GM21528 (cell line): Measurements from ENCODE around the gene CNGA4.

Experiments used
- ATAC-seq: cut with Tn5 transposase; IDR thresholded peaks from one replicate; pipeline ENCODE4 v1.9.1; 2021; ENCODE audit warnings: mild to moderate bottlenecking, moderate library complexity; ENCODE audit not compliant: unreplicated experiment, low FRiP score

The CNGA4 gene

GRCh38 chr11:6238902-6239301 is at the start of gene CNGA4:
Gene CNGA4 (plus strand): TSS chr11:6239089. CDS start chr11:6239207, 118 bp downstream.
- ATAC-seq: no peak

DNA sequence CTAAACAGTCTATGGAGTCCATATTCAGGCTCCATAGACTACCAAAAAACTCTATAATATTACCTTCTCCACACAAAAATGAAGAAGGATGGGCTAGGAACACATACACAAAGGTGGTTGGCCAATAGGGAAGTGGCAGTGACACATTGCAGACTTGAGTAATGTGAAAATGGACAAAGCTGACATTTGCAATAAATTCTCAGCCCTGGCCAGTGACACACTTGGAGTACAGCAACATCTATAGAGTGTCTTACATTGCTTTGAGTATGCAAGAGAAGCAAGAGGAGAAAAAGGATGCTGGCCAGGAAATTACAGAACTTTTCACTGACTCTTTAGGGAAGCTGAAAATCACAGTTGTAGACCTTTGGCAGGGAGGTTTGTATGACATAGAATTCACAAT is 47.1 kb upstream of the CNGA4 start:
- ATAC-seq: no peak

GRCh38 chr11:6194065-6194581 is 44.8 kb upstream of the CNGA4 start:
- ATAC-seq: no peak

GRCh38 chr11:6196396-6196795 is 42.5 kb upstream of the CNGA4 start:
- no peak for ATAC-seq

DNA sequence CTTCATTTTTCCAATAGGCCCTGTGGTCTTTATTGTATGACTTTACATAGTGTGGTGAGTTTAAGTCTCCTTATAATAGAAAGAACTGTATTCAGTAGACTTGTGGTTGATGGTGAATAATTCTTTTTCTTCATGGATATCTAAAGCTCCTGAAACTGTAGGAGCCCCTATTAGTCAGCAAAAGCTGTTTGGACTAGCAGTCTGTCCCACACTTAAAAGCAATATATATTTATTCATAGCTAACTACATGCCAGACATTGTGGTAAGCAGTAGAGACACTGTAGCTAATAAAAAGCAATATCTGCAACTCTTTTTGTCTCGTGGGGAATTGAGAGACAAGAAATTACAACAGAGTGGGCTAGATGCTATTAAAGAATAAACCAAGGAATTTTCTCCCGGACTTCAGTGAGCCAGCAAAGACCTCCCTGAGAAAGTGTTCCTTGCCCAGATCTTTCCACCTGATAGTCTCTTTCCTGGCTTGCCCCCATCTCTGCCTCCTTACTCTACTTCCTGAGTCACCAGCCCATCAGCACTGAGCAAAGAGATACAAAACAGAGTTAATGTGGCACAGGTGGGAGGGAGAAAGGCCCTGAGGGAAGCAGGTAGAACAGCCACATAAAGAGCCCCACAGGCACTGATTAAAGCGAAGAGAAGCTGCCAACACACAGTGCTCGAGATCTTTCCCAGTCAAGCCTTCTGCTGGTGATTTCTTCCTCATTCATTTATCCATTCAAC is 41.3 kb upstream of the CNGA4 start:
- ATAC-seq: no peak

- ATAC-seq: no peak
Measured at GRCh38 chr11:6199174-6199810, 39.6 kb upstream of the CNGA4 start, which contains the start of gene OR52W1. Gene OR52W1 (plus strand): TSS chr11:6199224. CDS start chr11:6199224, 0 bp downstream.

GRCh38 chr11:6200975-6201374 is 37.9 kb upstream of the CNGA4 start:
- no peak for ATAC-seq

DNA sequence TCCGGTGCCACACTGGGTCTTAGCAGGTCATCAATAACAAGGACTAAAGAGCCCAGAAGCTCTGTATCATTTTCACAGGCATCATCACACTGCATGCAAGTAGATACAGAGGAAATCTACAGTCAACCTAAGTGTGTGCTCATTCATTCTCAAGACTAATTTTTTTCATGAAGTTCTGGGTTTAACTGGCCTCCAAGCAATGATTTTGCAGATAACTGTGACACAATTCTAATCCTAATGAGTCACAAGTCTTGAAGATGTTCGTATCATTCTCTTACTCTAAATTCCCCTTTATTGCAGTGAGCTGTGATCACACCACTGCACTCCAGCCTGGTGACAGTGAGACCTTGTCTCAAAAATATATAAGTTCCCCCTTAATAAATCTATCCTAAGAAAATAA is 37.4 kb upstream of the CNGA4 start:
- no peak for ATAC-seq

GRCh38 chr11:6202041-6202440 is 36.8 kb upstream of the CNGA4 start:
- no peak for ATAC-seq

GRCh38 chr11:6203327-6203726 is 35.6 kb upstream of the CNGA4 start:
- ATAC-seq: peak; percentile 84

GRCh38 chr11:6204706-6205105 is 34.2 kb upstream of the CNGA4 start:
- ATAC-seq: no peak

DNA sequence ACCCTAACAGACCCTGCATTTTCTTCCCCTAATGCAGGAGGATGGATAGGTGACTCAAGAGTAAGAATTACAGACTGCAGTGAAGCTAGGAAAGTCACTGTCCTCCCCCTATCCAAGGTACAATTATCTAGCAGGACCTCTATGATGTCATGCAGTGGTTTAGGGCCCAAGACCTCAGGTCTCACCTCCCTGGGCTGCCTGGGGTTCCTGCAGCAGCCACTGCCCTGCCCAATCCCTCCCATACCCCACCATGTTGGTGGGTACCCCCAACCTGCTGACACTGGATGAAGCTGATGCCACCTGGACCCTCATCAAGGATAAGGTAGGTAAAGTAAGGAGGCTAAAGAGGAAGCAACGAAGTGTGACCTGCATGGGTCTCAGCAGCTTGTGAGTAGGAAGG is 33.5 kb upstream of the CNGA4 start, which contains the start of gene C11orf42:
Gene C11orf42 (plus strand): TSS at position 192 of the 400 bp plus-strand sequence. CDS start 59 bp downstream, at position 251.
- no peak for ATAC-seq

DNA sequence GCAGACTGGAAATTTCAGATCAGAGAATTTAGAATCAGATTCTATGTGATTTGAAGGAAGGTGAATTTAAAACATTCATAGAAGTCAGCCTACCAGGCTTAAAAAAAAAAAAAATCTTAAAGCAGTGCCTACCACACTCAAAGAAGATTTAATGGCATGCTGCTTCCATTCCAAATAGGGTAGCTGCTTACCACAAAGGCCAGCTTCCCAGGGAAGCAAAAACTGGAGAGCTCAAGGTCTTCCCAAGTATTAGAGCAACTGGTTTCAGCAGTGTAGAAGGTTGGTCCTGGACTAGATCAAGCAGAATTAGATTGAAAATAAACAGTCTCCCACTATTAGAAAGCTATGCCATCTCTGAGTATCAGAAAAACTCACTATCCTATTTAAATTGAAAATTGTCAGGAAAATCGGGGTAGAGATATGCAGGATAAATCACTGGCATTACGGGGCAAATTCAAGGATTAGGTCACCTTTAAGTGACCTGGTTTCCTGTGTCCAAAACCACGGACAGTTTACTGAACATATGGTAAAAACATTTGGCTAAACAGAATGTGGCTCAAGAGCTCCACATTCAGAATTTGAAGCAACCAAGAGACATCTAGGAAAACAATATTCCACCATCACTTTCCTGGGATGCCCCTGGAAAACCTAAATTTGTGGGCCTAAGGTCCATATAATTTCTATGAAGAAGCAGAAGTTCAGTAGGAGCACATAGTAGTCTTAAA is 32.3 kb upstream of the CNGA4 start:
- ATAC-seq: no peak

DNA sequence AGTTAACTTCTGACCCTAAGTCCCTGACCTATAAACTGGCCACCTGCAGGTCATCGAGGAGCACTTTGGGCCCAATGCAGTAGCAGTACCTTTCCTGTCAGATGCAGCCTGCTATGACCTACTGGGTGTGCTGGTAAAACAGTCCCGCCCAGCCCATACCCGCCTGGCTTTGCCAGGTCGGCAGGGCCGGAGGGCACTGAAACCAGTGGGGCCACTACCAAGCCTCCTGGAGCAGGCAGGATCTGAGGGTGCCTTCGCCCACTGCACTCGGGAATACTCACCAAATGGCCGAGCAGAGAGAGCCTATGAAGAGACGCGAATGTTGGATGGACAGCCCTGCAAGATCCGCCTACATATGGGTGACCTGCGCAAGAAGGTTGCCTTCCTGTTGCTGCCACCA is 29.1 kb upstream of the CNGA4 start:
- ATAC-seq: no peak

DNA sequence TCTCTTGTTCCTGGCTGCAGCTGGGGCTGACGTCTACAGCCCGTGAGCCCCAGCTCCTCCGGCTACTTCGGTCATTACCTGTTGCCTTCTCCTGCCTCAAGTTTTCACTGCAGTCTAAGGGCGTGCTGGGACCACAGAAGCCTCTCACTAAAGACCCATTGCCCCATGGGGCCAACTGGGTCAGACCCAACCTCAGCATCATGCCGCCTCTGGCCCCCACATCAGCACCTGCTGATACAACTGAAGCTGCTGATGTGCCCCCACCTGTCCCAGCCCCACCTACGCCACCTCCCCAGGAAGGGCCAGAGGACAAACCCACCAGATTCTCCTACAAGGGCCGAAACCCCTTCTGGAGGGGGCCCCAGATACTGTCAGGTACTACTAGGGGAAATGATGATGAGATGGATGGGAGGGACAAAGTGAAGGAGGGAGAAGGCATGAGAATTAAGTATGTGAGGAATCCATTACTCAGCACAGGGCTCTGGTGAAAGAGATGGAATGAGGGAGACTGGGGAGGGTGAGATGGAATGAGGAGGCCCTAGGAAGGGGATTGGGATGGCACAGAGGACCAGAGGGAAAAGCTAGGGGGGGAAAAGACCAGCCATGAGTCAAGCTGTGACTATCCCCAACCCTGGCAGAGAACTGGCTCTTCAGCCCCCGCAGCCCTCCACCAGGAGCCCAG is 28.5 kb upstream of the CNGA4 start:
- no peak for ATAC-seq

GRCh38 chr11:6214530-6214929 is 24.4 kb upstream of the CNGA4 start:
- ATAC-seq: no peak

DNA sequence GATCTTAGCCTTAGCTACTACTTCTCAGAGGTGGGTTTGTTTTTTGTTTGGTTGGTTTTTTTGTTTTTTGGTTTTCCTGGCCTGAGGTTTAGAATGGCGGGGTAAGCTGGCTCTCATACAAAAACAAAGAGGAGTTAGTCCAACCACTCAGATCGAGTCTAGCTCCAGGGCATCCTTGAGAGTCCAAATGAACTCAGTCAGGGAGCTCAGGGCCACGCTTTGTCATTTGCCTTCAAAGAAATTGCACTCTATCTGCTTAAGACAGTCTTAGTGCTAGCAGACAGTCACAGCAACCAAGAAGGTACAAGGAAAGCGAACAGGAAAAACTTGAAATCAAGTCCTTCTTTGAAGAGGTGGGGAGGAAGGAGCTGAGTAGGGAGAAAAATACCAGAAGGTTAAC is 22.4 kb upstream of the CNGA4 start:
- no peak for ATAC-seq

- ATAC-seq: no peak
Measured at GRCh38 chr11:6217722-6218121, 21.2 kb upstream of the CNGA4 start.

DNA sequence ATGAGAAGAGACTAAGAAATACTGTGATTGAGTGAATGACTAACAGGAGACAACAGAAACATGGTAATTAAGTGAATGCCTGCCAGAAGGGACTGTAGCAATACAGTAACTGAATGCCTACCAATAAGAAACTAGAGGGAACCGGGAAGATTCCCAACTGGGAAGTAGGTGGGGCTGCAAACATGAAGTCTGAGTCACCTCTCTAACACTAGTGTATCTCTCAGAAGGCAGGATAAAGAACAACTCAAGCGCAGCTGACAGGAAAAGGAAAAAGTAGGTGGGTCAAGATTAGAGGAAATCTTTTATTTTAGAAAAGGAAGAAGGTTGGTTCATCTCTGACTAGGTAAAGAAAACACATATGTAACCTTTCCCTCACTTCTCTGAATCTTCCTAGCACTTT is 19.5 kb upstream of the CNGA4 start:
- no peak for ATAC-seq

DNA sequence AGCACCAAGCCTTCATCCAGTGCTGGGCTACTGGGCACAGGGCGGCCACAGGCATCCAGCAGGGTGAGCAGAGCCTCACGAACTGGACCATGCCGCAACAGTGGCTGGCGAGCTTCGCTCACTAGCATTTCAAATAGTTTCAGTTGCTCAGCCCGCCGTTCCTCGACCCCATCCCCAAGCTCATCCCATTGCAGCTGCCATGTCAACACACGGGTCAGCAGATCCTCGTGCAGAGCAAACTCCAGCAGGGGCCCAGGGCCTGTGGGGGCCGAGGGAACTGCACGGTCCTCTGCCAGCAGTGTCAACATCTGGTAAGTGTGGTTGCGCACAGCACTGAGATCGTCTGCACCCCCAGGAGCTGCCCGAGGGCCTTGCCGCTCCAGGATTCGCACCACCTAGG is 15.0 kb upstream of the CNGA4 start:
- ATAC-seq: no peak

- ATAC-seq: no peak
Measured at GRCh38 chr11:6224421-6224820, 14.5 kb upstream of the CNGA4 start.
